Activated CD8-positive, alpha-beta T cell treated with anti-CD3 and anti-CD28 coated beads for 36 hours (primary cell): ENCODE results near the gene TRIO. TPM values are rescaled to one million over a fixed set of nuclear protein-coding genes. Genes with fewer than 3 reads are reported as not detected.
A peak's percentile ranks its signal among the peaks of the same experiment; 100 is the strongest.

Experiments
- ATAC-seq: fragments of 200-7000 bp; cut with Tn5 transposase; one replicate; pipeline ENCODE4 v1.10.0; 2021; ENCODE audit warnings: mild to moderate bottlenecking, moderate library complexity
- CTCF ChIA-PET: fragments of 350-600 bp; sonication (Branson Sonifier 250); formaldehyde crosslinking; loops from one replicate; lab custom pipeline; 2021; ENCODE audit warnings: antibody characterized with exemption; lab: Charles Lee
- POLR2A ChIA-PET: fragments of 350-600 bp; sonication (Branson Sonifier 250); formaldehyde crosslinking; loops from one replicate; lab custom pipeline; 2021; ENCODE audit warnings: antibody characterized with exemption; lab: Charles Lee
- DNase-seq: peaks from one replicate; pipeline ENCODE4 v3.0.0-alpha.2; 2020
- H3K27ac Mint-ChIP-seq: one replicate; pipeline ENCODE4 v1.8.0; 2021; ENCODE audit warnings: mild to moderate bottlenecking, mixed read lengths
- H3K27me3 Mint-ChIP-seq: one replicate; pipeline ENCODE4 v1.8.0; 2021; ENCODE audit warnings: mixed read lengths
- H3K36me3 Mint-ChIP-seq: one replicate; pipeline ENCODE4 v1.8.0; 2021; ENCODE audit warnings: low read depth, mixed read lengths
- H3K4me1 Mint-ChIP-seq: one replicate; pipeline ENCODE4 v1.8.0; 2021; ENCODE audit warnings: low read depth, mixed read lengths
- H3K4me3 Mint-ChIP-seq: one replicate; pipeline ENCODE4 v1.8.0; 2021; ENCODE audit warnings: mild to moderate bottlenecking, moderate library complexity, mixed read lengths
- H3K9me3 Mint-ChIP-seq: one replicate; pipeline ENCODE4 v1.8.0; 2021; ENCODE audit warnings: mixed read lengths
- CTCF ChIP-seq: fragments of 200-600 bp; IDR thresholded peaks from one replicate; pipeline ENCODE4 v1.8.0; 2022; ENCODE audit warnings: antibody characterized with exemption, mild to moderate bottlenecking
- intact Hi-C: fragments of 100-400 bp; cut with micrococcal nuclease; formaldehyde crosslinking; loops from one replicate; pipeline ENCODE4 v1.10.0; 2022
- total RNA-seq, 2 experiments: library from RNA; stranded (reverse); gene quantifications; one replicate each; pipeline ENCODE4 v1.2.3, GENCODE V29; 2021

Gene TRIO
- total RNA-seq, 2 experiments from 2014 or later: 11.4 to 11.5 TPM

- POLR2A ChIA-PET: no interaction called here
- ATAC-seq (no peak), DNase-seq (no peak)
- CTCF ChIA-PET: interaction anchor here (1.6 to 5.7 kb wide), 3 partner anchors 13 to 290 kb away, joined by 4 to 50 read pairs (median 12); no protein-coding TSS in a partner anchor
- Mint-ChIP-seq H3K36me3 (no peaks in the 10 kb centered on the region), H3K27ac (no peak overlapping the region), H3K4me3 (no peak overlapping the region), H3K27me3 (peaks cover 1% of the 10 kb centered on the region), H3K4me1 (no peaks in the 10 kb centered on the region), H3K9me3 (no peaks in the 10 kb centered on the region)
- intact Hi-C loops: no loop called here
- TF ChIP-seq CTCF: no peak
Observed at GRCh38 chr5:14358536-14358935, 215.4 kb downstream of the TRIO start.

GRCh38 chr5:14359069-14360043 lies 216.2 kb downstream of the TRIO start:
- Mint-ChIP-seq H3K27ac (no peak overlapping the region), H3K27me3 (peaks cover 1% of the 10 kb centered on the region), H3K36me3 (no peaks in the 10 kb centered on the region), H3K9me3 (no peaks in the 10 kb centered on the region), H3K4me1 (peaks cover 2% of the 10 kb centered on the region), H3K4me3 (no peak overlapping the region)
- POLR2A ChIA-PET: interaction anchor here (1.0 kb wide), 1 partner anchor 282 kb away, joined by 3 read pairs; no protein-coding TSS in a partner anchor
- DNase-seq: no peak
- CTCF ChIA-PET: interaction anchor here (1.6 to 1.9 kb wide), 2 partner anchors 14 to 289 kb away, joined by 4 to 12 read pairs; no protein-coding TSS in a partner anchor
- ATAC-seq: no peak
- TF ChIP-seq CTCF: no peak
- intact Hi-C loops: loop anchor here (10.0 kb wide), 1 partner anchor 655 kb away; no protein-coding TSS in a partner anchor

- Mint-ChIP-seq H3K36me3 (no peaks in the 10 kb centered on the region), H3K27ac (no peak overlapping the region), H3K9me3 (no peaks in the 10 kb centered on the region), H3K4me3 (no peak overlapping the region), H3K27me3 (no peaks in the 10 kb centered on the region), H3K4me1 (peaks cover 30% of the 10 kb centered on the region)
- no peak for TF ChIP-seq CTCF
- POLR2A ChIA-PET: no interaction called here
- ATAC-seq: no peak
- intact Hi-C loops: loop anchor here (10.0 kb wide), 1 partner anchor 652 kb away; no protein-coding TSS in a partner anchor
- no peak for DNase-seq
- CTCF ChIA-PET: interaction anchor here (0.6 to 9.0 kb wide), 12 partner anchors 7 to 292 kb away, joined by 3 to 172 read pairs (median 6); no protein-coding TSS in a partner anchor
Observed at GRCh38 chr5:14362491-14362890, 219.3 kb downstream of the TRIO start.

GRCh38 chr5:14364096-14364495 lies 221.0 kb downstream of the TRIO start:
- CTCF ChIA-PET: interaction anchor here (0.9 to 9.0 kb wide), 20 partner anchors 8 to 339 kb away, joined by 3 to 172 read pairs (median 6); partner anchors contain the start of gene OTULINL
- Mint-ChIP-seq H3K4me3 (no peak overlapping the region), H3K9me3 (no peaks in the 10 kb centered on the region), H3K36me3 (no peaks in the 10 kb centered on the region), H3K27me3 (no peaks in the 10 kb centered on the region), H3K27ac (no peak overlapping the region), H3K4me1 (peaks cover 30% of the 10 kb centered on the region)
- no peak for ATAC-seq
- peak; percentile 68 for TF ChIP-seq CTCF
- intact Hi-C loops: loop anchor here (1.0 to 10.0 kb wide), 2 partner anchors 284 to 651 kb away; no protein-coding TSS in a partner anchor
- no peak for DNase-seq
- POLR2A ChIA-PET: interaction anchor here (0.8 kb wide), 1 partner anchor 222 kb away, joined by 3 read pairs; no protein-coding TSS in a partner anchor
